Measurements from ENCODE around the gene TTLL13. TPM values are rescaled to one million over a fixed set of nuclear protein-coding genes. Genes with fewer than 3 reads are reported as not detected.
A peak's percentile ranks its signal among the peaks of the same experiment; 100 is the strongest.

TTLL13 gene
- polyA plus RNA-seq, 6 donors from 2014 or later = 0.11 to 1.4 (median 0.34) TPM; not detected in 2

DNA sequence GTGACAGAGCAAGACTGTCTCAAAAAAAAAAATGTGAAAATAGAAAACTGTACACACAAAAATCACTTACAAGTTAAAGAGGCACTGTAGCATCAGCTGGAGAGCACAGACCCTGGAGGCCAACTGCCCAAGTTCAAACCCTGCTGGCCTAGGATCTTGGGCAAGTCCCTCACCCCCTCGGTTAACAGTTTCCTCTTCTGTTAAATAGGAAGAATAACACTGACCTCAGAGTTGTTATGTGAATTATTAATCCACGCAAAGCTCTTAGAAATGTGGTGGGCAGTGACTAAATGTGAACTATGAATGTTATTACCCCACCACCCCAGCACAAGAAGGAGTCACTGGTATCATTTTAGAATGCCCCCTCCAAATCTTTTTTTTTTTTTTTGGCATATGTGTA, 26.8 kb upstream of the TTLL13 start:
- Mint-ChIP-seq H3K27ac (peak overlapping the region in 3 of 6 donors; percentile 32 to 53 (median 33)), H3K36me3 (peaks cover 4 to 16% of the 10 kb centered on the region in 2 donors), H3K4me3 (no peak overlapping the region), H3K27me3 (no peaks in the 10 kb centered on the region), H3K9me3 (no peaks in the 10 kb centered on the region), H3K4me1 (peaks cover 36 to 38% (median 37%) of the 10 kb centered on the region in 3 donors)
- ATAC-seq (ENCODE audit: low read depth in 2 of 2) = no peak
- no peak for DNase-seq

- Mint-ChIP-seq H3K36me3 (peaks cover 4 to 13% of the 10 kb centered on the region in 2 donors), H3K4me1 (peaks cover 27 to 29% (median 28%) of the 10 kb centered on the region in 3 donors), H3K27ac (no peak overlapping the region), H3K4me3 (peak overlapping the region in 1 of 8 donors; percentile 64), H3K9me3 (no peaks in the 10 kb centered on the region), H3K27me3 (no peaks in the 10 kb centered on the region)
- no peak for DNase-seq
- no peak for ATAC-seq (ENCODE audit: low read depth in 2 of 2)
Observed at GRCh38 chr15:90223441-90224165, 25.8 kb upstream of the TTLL13 start.

- Mint-ChIP-seq H3K27me3 (no peaks in the 10 kb centered on the region), H3K36me3 (peaks cover 11 to 20% of the 10 kb centered on the region in 2 donors), H3K4me3 (no peak overlapping the region), H3K4me1 (peaks cover 26 to 31% (median 29%) of the 10 kb centered on the region in 3 donors), H3K27ac (no peak overlapping the region), H3K9me3 (no peaks in the 10 kb centered on the region)
- DNase-seq (no peak), ATAC-seq (ENCODE audit: low read depth in 2 of 2) (no peak)
Observed at GRCh38 chr15:90225047-90225446, 24.3 kb upstream of the TTLL13 start.

DNA sequence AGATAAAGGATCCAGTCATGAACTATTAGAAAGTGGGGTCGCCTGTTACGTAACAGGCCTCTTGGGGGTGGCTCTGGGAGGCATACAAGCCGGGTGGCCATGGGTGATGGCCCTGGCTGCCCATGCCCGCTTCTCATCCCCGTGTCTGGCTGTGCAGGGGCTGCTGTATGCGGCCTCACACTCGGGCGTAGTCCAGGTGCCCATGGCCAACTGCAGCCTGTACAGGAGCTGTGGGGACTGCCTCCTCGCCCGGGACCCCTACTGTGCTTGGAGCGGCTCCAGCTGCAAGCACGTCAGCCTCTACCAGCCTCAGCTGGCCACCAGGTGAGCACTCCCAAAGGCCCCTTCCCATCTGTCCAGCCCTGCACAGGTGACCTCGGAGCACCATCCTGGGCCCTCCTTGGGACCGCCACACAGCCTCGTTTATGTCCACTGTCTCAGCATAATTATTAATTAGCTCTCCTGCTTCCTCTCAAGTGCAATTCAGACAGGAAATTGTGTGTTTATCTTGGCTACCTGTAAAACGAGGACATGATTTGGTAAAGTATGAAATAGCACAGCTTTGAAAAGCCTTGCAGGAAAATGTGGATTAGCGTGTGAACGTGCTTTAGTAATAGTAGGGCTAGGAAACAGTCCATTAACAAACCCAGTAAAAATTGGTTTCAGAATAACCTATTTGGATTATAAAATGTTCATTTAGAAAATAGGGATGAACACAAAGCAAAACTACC, 23.7 kb upstream of the TTLL13 start:
- Mint-ChIP-seq H3K9me3 (no peaks in the 10 kb centered on the region), H3K4me1 (peaks cover 31 to 35% (median 31%) of the 10 kb centered on the region in 3 donors), H3K4me3 (no peak overlapping the region), H3K36me3 (peaks cover 10 to 23% of the 10 kb centered on the region in 2 donors), H3K27me3 (no peaks in the 10 kb centered on the region), H3K27ac (peak overlapping the region in 1 of 6 donors; percentile 73)
- ATAC-seq (ENCODE audit: low read depth in 2 of 2) (no peak), DNase-seq (no peak)

DNA sequence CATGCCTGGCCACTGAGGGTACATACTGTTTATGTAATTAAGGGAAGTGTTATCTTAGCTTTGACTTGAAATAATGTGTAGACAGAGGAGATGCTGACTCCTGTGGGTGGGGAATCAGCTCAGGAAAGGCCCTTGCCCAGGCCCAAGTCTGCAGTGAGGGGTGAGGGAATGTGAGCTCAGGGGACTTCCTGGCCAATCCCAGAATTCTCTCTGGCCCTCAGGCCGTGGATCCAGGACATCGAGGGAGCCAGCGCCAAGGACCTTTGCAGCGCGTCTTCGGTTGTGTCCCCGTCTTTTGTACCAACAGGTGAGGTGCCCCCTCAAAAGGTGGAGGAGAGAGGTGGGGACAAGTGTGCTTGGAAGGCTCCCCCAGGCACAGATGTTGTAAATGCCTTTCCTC, 22.0 kb upstream of the TTLL13 start:
- Mint-ChIP-seq H3K36me3 (peaks cover 7 to 28% of the 10 kb centered on the region in 2 donors), H3K9me3 (no peaks in the 10 kb centered on the region), H3K4me1 (peaks cover 36 to 47% (median 43%) of the 10 kb centered on the region in 3 donors), H3K27ac (peak overlapping the region in 3 of 6 donors; percentile 24 to 99 (median 38)), H3K4me3 (peak overlapping the region in 1 of 8 donors; percentile 47), H3K27me3 (no peaks in the 10 kb centered on the region)
- ATAC-seq (ENCODE audit: low read depth in 2 of 2) (no peak), DNase-seq (no peak)

DNA sequence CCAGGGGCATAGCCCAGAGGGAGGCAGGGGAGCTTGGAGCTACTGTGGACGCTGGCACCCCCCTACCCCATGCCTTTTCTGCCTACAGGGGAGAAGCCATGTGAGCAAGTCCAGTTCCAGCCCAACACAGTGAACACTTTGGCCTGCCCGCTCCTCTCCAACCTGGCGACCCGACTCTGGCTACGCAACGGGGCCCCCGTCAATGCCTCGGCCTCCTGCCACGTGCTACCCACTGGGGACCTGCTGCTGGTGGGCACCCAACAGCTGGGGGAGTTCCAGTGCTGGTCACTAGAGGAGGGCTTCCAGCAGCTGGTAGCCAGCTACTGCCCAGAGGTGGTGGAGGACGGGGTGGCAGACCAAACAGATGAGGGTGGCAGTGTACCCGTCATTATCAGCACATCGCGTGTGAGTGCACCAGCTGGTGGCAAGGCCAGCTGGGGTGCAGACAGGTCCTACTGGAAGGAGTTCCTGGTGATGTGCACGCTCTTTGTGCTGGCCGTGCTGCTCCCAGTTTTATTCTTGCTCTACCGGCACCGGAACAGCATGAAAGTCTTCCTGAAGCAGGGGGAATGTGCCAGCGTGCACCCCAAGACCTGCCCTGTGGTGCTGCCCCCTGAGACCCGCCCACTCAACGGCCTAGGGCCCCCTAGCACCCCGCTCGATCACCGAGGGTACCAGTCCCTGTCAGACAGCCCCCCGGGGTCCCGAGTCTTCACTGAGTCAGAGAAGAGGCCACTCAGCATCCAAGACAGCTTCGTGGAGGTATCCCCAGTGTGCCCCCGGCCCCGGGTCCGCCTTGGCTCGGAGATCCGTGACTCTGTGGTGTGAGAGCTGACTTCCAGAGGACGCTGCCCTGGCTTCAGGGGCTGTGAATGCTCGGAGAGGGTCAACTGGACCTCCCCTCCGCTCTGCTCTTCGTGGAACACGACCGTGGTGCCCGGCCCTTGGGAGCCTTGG, 21.3 kb upstream of the TTLL13 start:
- H3K27ac Mint-ChIP-seq = peak overlapping the region in 4 of 6 donors; percentile 24 to 99 (median 94)
- no peaks in the 10 kb centered on the region for H3K27me3 Mint-ChIP-seq
- peak overlapping the region in 1 of 8 donors; percentile 47 for H3K4me3 Mint-ChIP-seq
- DNase-seq (no peak), ATAC-seq (ENCODE audit: low read depth in 2 of 2) (no peak)
- H3K36me3 Mint-ChIP-seq = peaks cover 7 to 28% of the 10 kb centered on the region in 2 donors
- H3K4me1 Mint-ChIP-seq = peaks cover 44 to 52% (median 51%) of the 10 kb centered on the region in 3 donors
- no peaks in the 10 kb centered on the region for H3K9me3 Mint-ChIP-seq

DNA sequence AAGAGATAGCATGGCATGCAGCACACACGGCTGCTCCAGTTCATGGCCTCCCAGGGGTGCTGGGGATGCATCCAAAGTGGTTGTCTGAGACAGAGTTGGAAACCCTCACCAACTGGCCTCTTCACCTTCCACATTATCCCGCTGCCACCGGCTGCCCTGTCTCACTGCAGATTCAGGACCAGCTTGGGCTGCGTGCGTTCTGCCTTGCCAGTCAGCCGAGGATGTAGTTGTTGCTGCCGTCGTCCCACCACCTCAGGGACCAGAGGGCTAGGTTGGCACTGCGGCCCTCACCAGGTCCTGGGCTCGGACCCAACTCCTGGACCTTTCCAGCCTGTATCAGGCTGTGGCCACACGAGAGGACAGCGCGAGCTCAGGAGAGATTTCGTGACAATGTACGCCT, 20.4 kb upstream of the TTLL13 start:
- Mint-ChIP-seq H3K9me3 (no peaks in the 10 kb centered on the region), H3K27me3 (no peaks in the 10 kb centered on the region), H3K27ac (peak overlapping the region in 5 of 6 donors; percentile 67 to 99 (median 97)), H3K36me3 (peaks cover 7 to 28% of the 10 kb centered on the region in 2 donors), H3K4me3 (peak overlapping the region in 1 of 8 donors; percentile 18), H3K4me1 (peaks cover 45 to 52% (median 48%) of the 10 kb centered on the region in 3 donors)
- ATAC-seq (ENCODE audit: low read depth in 2 of 2) = no peak
- DNase-seq = no peak

GRCh38 chr15:90230071-90230494, 19.3 kb upstream of the TTLL13 start:
- Mint-ChIP-seq H3K4me3 (peak overlapping the region in 6 of 8 donors; percentile 9 to 92 (median 74)), H3K9me3 (no peaks in the 10 kb centered on the region), H3K4me1 (peaks cover 50 to 59% (median 56%) of the 10 kb centered on the region in 3 donors), H3K36me3 (peaks cover 7 to 28% of the 10 kb centered on the region in 2 donors), H3K27ac (peak overlapping the region; percentile 97 to 100 (median 98)), H3K27me3 (no peaks in the 10 kb centered on the region)
- ATAC-seq (ENCODE audit: low read depth in 2 of 2) (no peak), DNase-seq (no peak)

- peaks cover 51 to 60% (median 57%) of the 10 kb centered on the region in 3 donors for H3K4me1 Mint-ChIP-seq
- ATAC-seq (ENCODE audit: low read depth in 2 of 2) = no peak
- H3K36me3 Mint-ChIP-seq = peaks cover 7 to 27% of the 10 kb centered on the region in 2 donors
- H3K4me3 Mint-ChIP-seq = peak overlapping the region; percentile 80 to 94 (median 90)
- H3K9me3 Mint-ChIP-seq = no peaks in the 10 kb centered on the region
- no peaks in the 10 kb centered on the region for H3K27me3 Mint-ChIP-seq
- H3K27ac Mint-ChIP-seq = peak overlapping the region; percentile 97 to 100 (median 98)
- DNase-seq = no peak
Observed at GRCh38 chr15:90230610-90231009, 18.7 kb upstream of the TTLL13 start.

DNA sequence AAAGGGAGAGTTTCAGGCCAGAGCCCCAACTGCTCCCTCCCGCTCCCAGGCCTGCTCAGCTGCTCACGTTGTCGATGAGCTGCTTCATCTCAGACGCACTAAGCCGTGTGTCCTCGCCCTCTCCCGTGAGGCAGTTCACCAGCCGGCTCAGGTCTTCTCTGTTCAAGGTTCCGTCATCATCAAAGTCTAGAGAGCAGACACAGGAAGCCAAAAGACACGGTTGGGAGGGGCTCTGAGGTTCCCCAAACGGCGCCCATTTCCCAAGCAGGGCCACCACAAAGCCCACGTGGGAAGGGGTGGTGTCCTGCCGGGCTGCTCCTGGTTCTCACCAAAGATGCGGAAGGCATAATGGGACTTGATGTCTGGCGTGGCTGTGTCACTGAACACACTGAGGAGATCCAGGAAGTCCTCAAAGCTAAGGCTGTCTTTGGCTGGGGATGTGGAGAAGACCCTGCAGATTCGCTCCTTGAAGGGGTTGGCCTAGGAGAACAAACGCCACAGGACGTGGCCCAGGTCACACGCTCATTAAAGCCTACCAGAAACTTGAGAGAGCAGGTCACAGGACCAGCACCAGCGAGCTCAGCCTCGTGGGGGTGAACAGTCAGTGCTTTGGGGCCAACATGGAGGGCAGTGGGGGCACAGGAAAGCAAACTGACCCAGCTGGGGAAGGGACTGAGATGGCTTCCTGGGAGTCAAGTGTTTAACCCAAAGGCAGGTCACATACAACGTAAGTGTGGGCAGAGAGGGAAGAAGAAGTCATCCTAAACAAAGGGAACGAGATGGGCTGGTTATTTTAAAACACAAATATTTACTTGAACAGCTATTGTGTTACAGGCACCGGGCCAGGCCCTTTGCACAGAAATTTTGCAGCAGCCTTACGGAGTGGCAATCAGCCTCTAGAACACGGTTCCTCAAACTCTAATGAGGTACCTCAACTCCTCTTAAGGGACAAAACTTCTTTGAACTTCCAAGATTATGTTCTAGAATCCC, 18.0 kb upstream of the TTLL13 start:
- Mint-ChIP-seq H3K4me1 (peaks cover 48 to 62% (median 56%) of the 10 kb centered on the region in 3 donors), H3K27me3 (no peaks in the 10 kb centered on the region), H3K9me3 (no peaks in the 10 kb centered on the region), H3K36me3 (peaks cover 7 to 22% of the 10 kb centered on the region in 2 donors), H3K4me3 (peak overlapping the region; percentile 80 to 94 (median 92)), H3K27ac (peak overlapping the region; percentile 97 to 100 (median 98))
- DNase-seq = peak; percentile 88
- ATAC-seq (ENCODE audit: low read depth in 2 of 2) = peak; percentile 64 to 66

DNA sequence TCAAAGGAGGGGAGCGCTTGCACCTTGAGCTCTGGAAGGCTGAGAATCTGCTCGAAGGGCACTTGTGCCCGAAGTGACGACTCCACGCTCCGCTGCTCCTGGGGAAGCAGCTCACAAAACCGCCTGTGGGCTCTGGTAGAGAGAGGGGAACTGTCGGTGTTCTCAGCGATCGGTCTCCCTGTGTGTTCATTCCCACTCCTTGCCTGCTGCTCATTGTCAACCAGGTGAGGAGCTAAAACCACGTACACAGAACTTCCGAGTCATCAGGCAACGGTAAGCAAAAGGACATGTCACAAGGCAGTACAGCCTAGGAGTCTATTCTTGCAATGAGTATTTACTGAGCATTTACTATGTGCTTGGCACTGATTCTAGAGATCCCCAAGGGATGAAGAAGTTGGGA, 17.2 kb upstream of the TTLL13 start:
- DNase-seq (peak; percentile 39), ATAC-seq (ENCODE audit: low read depth in 2 of 2) (no peak)
- H3K27me3 Mint-ChIP-seq = no peaks in the 10 kb centered on the region
- peak overlapping the region; percentile 97 to 100 (median 98) for H3K27ac Mint-ChIP-seq
- H3K4me1 Mint-ChIP-seq = peaks cover 48 to 64% (median 56%) of the 10 kb centered on the region in 3 donors
- peak overlapping the region; percentile 85 to 94 (median 92) for H3K4me3 Mint-ChIP-seq
- H3K9me3 Mint-ChIP-seq = no peaks in the 10 kb centered on the region
- H3K36me3 Mint-ChIP-seq = peaks cover 7 to 22% of the 10 kb centered on the region in 2 donors

- Mint-ChIP-seq H3K36me3 (peaks cover 7 to 22% of the 10 kb centered on the region in 2 donors), H3K27ac (peak overlapping the region; percentile 97 to 100 (median 98)), H3K4me1 (peaks cover 48 to 67% (median 56%) of the 10 kb centered on the region in 3 donors), H3K9me3 (no peaks in the 10 kb centered on the region), H3K4me3 (peak overlapping the region; percentile 85 to 94 (median 92)), H3K27me3 (no peaks in the 10 kb centered on the region)
- DNase-seq (peak; percentile 24), ATAC-seq (ENCODE audit: low read depth in 2 of 2) (no peak)
Observed at GRCh38 chr15:90232941-90233386, 16.4 kb upstream of the TTLL13 start.
